Measurements from ENCODE around the gene SOBP.
A peak's percentile ranks its signal among the peaks of the same experiment; 100 is the strongest.

The SOBP gene

DNA sequence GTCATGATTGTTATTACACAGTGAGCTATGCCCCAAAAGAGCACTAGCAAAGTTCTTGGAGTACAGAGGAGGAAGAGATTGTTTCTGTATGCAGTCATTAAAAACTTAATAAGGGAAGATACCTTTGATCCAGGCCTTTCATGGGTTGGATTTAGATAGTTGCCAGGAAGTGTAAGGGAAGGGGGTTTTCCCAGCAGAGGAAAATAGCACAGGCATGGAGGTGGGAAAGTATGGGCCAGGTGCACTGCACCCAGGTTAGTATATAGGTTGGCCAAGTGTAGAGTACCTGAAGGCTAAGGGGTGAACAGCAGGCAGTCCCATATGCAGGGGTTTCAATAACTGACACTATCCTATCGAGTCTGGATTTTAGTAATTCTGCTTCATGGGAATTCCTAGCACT, 101.4 kb downstream of the SOBP start:
- no peak for DNase-seq

DNA sequence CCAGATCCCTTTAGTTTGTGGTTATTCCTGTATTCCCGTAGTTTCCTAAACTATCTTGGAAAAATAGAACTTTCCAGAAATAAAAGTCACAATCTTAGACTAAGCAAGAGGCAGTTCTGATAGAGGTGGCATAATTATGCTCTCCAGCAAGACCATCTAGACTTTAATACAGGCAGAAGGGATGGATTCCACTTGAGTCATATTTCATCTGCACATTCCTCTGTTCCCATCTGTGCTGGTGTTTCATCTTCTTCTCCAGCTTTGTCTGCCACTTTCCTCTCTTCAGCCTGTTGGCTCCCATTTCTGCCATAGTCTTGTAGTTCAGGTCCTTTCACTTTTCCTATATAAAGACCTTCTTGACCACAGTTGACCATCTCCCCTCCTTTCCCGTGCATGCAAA, 102.9 kb downstream of the SOBP start:
- no peak for DNase-seq

GRCh38 chr6:107594736-107595135, 104.8 kb downstream of the SOBP start:
- no peak for DNase-seq

GRCh38 chr6:107598091-107598490, 108.2 kb downstream of the SOBP start:
- no peak for DNase-seq

DNA sequence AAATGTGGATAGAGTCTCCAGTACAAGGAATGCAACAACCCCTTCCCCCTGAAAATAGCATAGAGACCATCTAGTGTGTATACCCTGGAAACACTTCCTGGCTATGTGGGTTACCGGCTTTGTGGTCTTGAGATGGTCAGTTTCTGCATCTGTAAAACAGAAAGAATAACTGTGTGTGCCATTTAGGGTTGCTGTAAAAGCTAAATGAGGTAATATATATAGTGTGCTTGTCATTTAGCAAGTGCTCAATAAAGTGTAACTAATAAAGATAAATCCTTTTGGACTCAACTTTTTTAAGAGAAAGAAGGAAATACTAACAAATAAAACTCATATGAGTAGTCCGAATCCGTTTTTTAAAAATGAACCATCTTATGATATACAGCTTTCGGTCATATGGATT, 109.1 kb downstream of the SOBP start:
- no peak for DNase-seq

DNA sequence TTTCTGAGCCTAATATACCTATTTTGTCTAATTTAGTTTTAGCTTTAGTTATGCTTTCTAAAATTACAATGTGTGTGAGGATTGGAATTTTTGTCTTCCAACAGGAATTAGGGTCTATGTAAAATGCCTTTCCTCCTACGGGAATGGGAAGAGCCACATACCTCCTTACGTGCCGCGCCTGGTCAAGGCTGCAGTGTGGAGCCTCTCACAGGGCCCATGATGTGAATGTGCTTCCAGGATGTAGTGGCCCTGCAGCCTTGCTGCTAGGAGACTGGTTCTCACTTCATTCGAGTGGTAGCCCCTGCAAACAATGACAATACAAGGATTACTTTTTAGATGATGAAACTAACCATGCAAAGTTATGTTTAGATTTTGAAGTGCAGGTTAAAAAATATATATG, 110.2 kb downstream of the SOBP start:
- peak; percentile 83 for DNase-seq

- DNase-seq, result peak; percentile 83
These were observed 111.0 kb downstream of the SOBP start for GRCh38 chr6:107600936-107601335.

DNA sequence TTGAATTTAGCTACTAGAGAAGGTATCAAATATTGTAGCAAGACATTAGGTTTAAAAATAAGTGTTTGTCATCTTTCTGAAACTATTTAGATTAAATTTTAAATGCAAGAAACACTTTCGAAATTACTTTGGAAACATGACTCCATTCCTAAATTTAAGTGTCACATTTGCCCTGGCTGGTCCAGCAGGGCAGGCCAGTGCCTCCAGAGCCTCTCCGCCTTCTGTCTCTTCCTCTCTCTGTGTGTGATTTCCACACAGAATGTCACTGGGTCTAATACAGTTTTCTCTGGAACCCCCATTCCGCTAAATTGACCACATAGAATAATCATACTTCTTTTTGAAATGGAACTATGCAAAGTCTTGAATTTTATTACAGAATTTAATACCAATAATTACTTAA, 111.5 kb downstream of the SOBP start:
- no peak for DNase-seq

DNA sequence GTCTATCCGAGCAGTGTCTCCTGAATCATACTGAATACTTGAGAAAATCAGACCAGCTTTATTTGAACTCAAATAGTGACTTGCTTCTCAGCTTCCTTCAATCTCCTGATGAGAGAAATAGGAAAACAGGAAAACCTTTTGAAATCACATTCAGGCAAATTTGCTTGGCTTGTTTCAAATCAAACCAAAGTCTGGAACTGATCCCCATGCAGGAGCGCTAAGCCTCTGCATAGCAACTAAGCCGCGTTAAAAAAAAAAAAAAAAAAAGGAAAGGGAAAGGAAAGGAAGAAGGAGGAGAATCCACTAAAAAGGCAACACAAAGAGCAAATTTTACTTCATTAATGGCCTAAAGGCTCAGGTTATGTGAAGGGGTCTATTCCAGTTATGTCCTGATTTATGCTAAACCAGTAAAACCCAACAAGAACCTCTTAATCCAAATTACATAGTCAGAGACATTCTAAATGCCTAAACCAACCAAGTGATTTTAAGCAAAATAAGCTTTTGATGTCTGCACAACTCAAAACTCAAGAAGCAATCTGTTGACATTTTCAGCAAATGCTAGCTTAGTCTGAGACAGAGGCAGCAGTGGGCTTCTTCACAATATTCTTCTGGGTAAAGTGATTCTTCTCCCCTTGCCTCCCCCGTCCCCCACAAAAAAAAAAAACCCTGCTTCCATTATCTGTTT, 112.5 kb downstream of the SOBP start:
- no peak for DNase-seq

GRCh38 chr6:107603006-107603370, 113.1 kb downstream of the SOBP start:
- DNase-seq, result no peak

DNA sequence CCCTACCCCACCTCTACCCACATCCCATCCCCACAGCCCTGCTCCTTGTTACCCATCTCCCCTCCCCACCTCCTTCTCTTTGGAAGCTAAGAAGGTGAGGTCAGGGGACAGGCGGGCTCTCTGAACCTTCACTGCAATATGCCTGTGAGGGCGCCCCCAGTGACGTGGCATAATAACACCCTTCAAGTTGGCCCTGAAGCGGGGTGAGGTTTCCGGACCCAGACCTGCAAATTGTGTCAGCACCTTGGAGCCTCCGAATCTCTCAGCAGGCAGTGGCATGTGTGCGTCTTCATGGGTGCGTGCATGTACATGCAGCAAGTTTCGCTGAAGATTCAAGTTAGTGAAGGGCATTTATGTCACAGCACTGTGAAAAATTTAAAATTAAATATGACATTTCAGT, 114.6 kb downstream of the SOBP start:
- no peak for DNase-seq

DNA sequence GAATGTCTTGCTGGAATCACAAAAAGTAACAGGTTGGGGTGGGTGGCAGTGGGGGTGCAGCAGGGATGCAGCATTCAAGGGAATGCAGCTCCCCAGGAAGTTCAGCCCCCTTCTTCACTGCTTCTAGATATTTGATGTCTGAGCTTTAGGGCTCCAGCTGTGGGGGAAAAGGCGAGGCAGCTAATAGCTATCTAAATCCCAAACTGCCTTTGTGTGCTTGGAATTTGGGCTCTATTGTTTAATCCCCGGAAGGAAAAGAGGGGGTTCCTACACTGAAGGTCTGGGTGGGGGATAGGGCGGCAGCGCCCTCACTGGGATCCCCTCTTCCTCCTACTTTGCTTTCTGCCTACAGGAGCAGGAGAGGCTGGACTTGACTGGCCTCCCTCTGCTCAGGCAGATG, 116.5 kb downstream of the SOBP start:
- DNase-seq, result no peak

- DNase-seq, result no peak
These were observed 117.2 kb downstream of the SOBP start for GRCh38 chr6:107607116-107607515.

DNA sequence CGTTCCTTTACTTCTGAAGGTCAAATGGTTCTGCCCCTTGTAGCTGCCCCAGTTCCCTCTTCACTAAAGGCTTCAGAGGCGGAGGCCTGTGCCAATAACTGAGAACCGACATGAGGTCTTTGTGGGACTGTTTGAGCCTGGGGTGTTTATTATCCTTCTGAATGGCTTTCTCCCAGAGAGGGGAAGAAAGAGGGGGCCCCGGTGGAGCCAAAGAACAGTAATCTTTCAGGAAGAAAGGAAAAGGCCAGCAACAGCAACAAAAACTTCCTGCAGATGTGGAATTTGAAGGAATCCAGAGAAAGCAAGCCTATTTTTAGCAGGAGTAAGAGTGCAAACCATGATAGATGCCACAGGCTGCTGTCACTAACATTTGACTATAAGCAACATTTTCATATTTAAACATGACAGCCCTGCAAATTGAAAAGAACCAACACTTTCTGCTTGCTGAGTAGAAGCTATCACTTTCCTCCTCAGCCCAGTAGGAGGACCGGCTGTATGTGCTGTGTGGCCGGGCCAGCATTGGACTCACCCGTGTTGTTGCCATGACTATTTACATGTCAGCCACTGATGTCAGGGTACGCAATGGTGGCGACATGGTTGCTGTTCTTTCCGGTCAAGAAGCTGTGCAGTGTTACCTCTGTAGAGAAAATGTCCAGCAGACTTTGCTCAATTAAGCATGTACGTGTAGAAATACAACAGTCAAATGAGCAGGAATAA, 121.3 kb downstream of the SOBP start:
- no peak for DNase-seq

- no peak for DNase-seq
These were observed 123.0 kb downstream of the SOBP start for GRCh38 chr6:107612762-107613415.

- no peak for DNase-seq
These were observed 123.9 kb downstream of the SOBP start for GRCh38 chr6:107613651-107614379.

DNA sequence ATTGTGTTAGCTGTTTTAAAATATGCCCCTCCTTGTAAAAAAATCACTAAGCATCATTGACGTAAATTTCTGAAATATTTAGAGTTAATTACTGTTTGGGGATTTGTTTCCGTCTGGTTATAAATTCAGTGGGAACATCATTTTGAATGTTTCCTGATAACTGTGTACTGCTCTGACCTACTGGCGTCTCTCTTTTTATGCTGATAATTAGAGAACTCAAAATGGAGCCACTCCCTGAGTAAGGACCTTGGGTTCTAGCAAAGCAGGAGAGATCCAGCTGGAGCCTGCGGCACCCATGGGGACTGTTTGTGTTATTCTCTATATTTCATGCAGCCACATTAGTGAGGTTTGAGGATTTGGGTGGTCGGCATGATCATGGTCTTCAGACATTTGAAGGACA, 124.9 kb downstream of the SOBP start:
- no peak for DNase-seq

DNA sequence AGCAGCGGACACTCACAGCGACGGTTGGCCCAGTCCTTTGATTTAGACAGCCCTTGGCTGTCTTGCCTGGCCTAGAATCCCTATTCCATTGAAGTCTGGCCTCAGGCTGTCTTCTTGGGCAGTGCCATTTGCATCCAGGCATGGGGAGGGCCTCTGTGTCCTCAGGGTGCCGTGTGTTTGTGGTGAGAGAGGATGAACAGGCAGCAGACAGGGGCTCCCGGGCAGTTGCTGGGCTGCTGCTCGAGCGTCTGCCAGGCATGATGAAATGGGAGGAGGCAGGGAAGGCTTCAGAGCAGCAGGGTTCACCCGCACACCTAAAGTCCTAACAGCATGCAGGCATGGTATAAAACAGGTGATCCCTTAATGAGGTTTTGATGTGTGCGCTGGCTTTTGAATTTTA, 126.9 kb downstream of the SOBP start:
- DNase-seq, result peak; percentile 72

DNA sequence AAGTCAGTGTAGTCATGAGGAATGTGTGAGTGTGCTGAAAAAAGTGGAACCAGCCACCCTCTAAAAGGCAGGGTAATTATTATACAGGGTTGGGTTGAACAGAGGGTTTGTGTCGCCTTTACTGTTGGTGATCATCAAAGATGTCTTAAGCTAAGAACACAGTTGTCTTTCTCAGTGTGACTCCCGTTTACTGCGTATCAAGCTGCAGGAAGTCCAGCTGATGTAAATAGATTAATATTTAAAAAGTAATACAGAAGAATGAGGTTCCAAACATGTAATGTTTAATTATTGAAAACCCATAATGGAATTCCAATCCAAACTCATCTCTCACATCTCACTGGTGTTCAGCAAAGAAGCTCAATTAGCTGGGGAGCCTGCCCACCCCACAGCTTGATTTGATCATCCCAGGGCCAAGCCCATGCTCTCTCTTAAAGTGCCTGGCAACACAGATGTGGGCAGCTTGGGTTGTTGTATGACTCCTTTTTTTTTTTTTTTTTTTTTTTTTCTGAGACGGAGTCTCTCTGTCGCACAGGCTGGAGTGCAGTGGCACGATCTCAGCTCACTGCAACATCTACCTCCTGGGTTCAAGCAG, 127.5 kb downstream of the SOBP start:
- DNase-seq, result no peak

DNA sequence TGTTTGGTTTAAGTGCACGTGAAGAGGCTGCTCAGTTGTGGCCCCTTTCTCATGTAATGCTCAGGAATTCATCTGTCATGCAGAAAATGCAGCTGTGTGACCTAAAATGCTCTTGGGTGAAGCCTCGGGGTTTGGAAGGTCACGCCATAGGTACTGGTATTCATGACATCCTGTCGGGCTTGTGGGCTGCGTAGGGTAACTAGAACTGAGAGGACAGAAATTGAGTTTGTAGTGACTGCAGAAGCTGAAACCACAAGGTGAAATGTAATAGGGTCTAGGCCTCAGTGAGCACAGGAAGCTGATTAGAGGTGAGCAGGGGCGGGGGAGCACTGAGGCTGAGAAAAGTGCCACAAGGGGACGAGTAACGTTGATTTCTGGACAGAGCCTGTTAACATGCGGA, 128.8 kb downstream of the SOBP start:
- no peak for DNase-seq

DNA sequence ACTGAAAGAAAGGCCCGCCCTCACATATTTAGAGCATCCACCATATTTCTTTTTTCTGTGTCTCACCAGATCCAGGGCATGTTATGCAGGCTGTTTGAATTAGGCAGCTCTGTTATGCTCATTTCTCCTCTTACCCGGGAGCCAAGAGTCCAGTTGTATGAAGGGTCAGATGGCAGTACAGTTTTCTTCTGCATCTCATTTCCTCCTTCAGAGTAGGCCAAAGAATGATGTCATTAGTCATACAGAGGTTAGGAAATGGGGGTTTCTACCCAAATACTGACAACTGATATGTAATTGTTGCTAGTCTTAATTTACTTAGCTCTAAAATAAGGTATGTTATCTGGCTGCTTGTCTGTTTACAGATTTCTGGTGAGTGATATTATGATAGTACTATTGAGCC, 130.8 kb downstream of the SOBP start:
- no peak for DNase-seq

DNA sequence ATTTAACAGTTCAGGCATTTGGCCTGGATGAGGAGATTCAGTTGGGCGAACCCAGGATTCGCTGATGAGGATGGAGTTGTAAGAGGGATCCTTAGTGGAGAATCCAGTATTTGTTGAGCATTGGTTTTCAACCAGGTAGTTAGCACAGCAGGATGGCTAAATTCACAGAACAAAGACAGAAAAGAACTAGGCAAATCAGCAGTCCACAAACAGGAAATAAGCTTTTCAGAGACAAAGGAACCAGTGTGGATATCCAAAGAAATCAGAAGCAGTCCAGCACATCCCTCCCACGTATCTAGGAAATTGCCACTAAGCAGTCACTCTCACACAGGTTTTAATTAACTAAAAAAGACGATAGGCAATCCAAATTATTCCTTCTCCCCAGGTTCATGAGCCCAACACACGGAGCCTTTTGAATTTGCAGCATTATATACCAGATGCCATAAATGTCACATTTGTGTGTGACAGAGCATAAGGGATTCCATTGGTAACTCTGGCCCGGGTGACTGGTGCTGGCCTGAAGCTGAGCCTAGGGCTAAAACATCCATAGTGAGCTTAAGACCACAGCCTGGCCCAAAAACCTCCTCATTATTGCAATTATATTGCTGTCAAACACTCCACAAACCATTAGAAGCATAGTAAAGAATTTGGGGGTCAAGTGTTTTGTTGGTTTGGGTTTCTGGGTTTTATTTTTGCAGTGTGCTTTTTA, 131.5 kb downstream of the SOBP start:
- DNase-seq, result no peak

GRCh38 chr6:107622269-107622668, 132.4 kb downstream of the SOBP start:
- no peak for DNase-seq
